Right lung (tissue), 5 donors: Measurements from ENCODE around the gene LNPEP. TPM values are rescaled to one million over a fixed set of nuclear protein-coding genes. Genes with fewer than 3 reads are reported as not detected.
"Not testable (repeated sequence)": the region's sequence is repeated elsewhere in the genome, so short reads cannot be mapped to it uniquely, and the experiment has no call there.

Source experiments
- DNase-seq, 2 donors: peaks; one replicate each; pipeline ENCODE4 v3.0.0-alpha.2; 2013
- polyA plus RNA-seq, 5 donors: library from polyadenylated mRNA; unstranded; fragments of 120-200 nt; gene quantifications; one replicate each; pipeline versions ENCODE4 v1.2.1 to v1.2.3, GENCODE V29; 2013; ENCODE audit warnings: inconsistent platforms in 1 of 5, low replicate concordance in 1 of 5; ENCODE audit not compliant: insufficient read length in 5 of 5, insufficient read depth in 1 of 5

The LNPEP gene
- polyA plus RNA-seq, 5 donors, result 14.7 to 29.2 (median 24.4) TPM

DNA sequence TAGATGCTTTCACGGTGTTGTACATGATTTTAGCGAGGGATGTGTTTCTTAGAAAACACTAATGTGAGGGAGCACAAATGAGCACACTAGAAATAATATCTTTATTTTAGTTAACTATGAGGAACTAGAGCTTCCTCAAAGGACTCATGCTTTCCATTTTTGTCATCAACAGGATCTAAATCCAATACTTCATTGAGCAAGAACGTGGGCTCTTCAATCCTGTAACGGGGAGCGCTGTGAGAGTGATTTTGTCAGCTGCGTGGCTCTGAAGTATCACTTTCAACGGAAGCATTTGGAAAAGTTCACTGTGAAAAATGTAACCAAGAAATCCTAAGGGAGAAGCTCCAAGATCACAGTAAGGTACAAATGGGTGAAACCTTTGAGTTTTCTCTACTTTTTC is 113.3 kb downstream of the LNPEP start:
- DNase-seq, result no peak

GRCh38 chr5:97056263-97056662 is 120.4 kb downstream of the LNPEP start:
- no peak for DNase-seq

GRCh38 chr5:97062046-97062445 is 126.2 kb downstream of the LNPEP start:
- DNase-seq, result no peak

DNA sequence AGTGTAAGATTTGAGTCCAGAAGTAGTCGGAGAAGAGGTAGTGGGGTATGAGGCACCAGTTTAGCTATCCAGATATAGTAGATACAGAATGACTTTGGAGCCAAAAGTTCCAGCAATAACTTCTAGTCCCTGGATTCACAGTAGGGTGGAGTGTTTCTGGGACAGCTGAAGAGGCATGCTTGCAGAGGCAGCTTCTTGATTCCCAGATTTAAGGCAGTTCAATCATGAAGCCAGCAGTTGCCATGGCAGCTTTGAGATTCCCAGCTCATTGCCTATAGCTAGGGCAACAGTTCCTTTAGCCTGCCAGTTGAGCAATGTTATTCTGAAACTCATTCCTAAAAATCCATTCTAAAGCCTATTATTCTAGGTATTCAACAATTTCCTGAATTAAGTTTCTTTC is 127.4 kb downstream of the LNPEP start:
- no peak for DNase-seq

DNA sequence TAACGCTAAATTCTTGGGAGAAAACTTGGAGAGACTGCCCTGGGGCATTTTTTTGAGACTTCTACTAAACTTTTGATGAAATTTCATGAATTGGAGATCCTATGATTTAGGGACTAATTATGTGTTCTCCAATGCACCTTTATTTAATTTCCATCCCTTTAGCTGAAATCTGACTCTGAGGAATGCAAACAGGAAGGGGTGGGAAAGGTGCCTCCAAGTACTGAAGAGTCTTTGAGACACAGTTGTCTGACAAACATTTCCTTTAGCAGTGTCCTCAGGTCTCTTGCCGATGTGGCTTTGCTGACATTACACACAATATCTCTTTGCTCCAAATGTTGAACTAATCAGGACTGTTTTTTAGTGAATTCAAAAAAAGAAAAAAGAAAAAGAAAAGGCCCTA is 129.6 kb downstream of the LNPEP start:
- DNase-seq, result no peak

- DNase-seq, result no peak
Observed at GRCh38 chr5:97067296-97067850, 131.5 kb downstream of the LNPEP start.

- no peak for DNase-seq
Observed at GRCh38 chr5:97070234-97070633, 134.4 kb downstream of the LNPEP start.

- no peak for DNase-seq
Observed at GRCh38 chr5:97071101-97071500, 135.2 kb downstream of the LNPEP start.

DNA sequence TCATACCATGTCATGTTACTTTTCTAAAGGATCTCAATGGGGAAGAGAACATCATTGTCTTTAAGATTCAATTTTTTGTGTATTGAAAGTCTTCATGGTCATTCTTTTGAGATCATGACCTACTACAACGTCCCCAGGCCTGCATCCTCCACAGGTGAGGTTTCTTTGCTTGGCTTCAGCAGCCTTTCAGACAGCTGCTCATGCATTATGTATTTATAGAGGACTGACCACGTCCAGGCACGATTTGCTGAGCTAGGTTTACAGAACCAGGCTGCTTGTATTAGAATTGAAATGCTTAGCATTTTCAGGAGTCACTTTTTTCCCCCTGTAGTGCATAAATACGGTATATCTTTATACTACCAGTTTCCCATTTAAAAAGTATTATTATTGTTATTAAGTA is 136.1 kb downstream of the LNPEP start:
- no peak for DNase-seq

GRCh38 chr5:97072696-97073095 is 136.8 kb downstream of the LNPEP start:
- no peak for DNase-seq

- DNase-seq, result no peak
Observed at GRCh38 chr5:97073420-97073819, 137.5 kb downstream of the LNPEP start.

DNA sequence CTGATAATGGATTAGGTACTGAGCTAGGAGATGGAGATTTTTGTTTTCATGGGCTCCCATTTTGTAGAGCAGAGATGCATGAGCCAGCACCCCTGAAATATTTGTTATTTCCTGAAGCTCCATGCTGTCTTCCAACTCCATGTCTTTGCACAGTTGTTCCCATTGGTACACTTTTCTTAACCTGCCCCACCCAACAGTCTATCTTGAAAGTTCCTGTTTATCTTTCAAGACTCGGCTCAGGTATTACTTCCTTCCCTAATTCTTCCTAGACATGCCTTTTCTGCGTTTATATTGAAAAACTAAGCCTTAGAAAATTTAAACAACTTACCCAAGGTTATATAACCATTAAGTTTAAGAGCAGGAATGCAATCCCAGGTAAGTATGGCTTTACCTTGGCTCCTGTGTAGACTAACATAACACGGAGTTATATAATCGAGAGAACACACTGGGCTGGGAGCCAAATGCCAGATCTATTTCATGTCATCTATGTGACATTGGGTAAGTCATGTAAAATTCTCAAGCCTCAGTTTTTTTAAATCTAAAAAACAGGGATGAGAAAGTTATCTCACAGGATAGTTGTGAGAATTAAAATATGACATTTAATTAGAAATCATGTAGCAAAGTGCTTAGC is 139.1 kb downstream of the LNPEP start:
- no peak for DNase-seq

GRCh38 chr5:97075649-97076048 is 139.8 kb downstream of the LNPEP start:
- no peak for DNase-seq

DNA sequence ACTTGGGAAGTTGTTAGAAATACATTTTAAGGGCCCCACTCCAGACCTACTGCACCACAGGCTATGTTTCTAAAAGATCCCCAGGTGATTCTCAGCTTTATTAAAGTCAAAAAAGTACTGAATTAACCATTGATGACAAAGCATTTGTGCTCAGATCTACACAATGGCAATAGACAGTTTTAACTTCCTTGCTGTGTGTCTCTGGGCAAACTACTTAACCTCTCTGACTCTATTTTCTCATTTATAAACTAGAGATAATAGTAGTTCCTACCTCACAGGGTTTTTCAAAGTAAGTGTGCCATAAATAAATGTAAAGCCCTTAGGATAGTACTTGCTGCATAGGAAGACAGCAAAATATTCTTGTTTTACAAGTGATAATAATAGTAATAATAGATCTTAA is 140.2 kb downstream of the LNPEP start:
- DNase-seq, result no peak

- DNase-seq, result no peak
Observed at GRCh38 chr5:97077246-97077645, 141.4 kb downstream of the LNPEP start.

DNA sequence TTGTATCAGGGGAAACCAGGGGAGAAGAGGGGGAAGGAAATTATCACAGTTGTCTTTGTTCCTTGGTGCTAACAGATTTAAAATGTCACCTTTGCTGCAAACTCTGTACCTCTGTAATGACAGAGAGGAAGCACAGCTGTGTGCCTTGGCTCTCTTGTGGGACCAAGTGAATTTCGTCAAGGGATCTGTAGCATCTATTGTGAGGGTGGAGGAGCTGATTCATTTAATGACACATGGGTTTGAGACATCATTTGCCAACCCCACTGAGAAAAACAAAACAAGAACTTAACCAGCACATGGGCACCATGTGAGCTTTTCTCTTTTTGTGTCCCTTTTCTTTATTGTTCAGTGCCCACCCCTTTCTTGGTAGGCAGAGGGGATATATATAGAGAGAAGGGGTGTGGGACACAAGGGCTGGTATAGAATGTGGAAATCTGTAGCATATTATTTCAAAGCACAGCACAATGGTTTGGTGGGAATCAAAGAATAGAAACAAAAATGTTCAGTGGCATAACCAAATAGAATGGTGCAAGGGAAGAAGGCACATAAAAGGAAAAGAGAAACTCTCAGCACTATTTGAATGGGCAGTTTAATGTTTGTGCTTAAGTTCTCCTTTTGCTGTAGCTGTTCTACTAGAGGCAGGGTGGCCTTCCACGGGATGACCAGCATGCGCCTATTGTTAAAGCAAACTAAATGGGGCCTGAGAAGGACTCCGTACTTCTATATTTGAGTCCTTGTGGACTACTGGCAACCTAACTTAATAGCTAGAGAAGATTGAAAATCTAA is 143.3 kb downstream of the LNPEP start:
- DNase-seq, result no peak

DNA sequence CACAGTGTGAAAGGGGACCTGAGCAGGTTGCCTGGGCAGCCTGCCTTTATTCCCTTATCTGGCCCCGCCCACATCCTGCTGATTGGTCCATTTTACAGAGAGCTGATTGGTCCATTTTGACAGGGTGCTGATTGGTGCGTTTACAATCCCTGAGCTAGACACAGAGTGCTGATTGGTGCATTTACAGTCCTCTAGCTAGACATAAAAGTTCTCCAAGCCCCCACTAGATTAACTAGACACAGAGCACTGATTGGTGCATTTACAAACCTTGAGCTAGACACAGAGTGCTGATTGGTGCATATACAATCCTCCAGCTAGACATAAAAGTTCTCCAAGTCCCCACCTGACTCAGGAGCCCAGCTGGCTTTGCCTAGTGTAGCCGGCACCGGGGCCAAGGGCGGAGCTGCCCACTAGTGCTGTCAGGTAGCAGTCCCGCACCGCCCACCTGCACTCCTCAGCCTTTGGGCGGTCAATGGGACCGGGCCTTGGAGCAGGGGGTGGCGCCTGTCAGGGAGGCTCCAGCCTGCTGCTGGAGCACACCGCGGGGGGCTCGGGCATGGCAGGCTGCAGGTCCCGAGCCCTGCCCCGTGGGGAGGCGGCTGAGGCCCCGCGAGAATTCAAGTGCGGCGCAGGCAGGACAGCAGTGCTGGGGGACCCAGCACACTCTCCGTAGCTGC is 149.0 kb downstream of the LNPEP start:
- DNase-seq, result not testable (repeated sequence)

DNA sequence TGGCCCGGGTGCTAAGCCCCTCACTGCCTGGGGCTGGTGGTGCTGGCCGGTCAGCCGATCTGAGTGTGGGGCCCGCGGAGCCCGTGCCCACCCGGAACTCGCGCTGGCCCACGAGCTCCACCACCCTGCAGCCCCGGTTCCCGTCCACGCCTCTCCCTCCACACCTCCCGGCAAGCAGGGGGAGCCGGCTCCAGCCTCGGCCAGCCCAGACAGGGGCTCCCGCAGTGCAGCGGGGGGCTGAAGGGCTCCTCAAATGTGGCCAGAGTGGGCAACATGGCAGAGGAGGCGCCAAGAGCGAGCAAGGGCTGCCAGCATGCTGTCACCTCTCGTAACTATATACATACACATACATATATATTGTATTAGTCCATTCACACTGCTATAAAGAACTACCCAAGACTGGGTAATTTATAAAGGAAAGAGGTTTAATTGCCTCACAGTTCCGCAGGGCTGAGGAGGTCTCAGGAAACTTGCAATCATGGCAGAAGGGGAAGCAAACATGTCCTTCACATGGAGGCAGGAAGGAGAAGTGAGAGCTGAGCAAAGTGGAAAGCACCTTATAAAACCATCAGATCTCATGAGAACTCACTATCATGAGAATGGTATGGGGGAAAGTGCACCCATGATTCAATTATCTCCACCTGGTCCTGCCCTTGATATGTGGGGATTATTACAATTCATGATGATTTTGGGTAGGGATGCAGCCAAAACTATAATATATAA is 149.7 kb downstream of the LNPEP start:
- no peak for DNase-seq
